ENCODE measurements around the gene ATP5ME. TPM values are rescaled to one million over a fixed set of nuclear protein-coding genes. Genes with fewer than 3 reads are reported as not detected.

The ATP5ME gene
- total and polyA plus RNA-seq, 9 donors, result 241 to 722 (median 332) TPM

GRCh38 chr4:655464-656151 is 18.5 kb downstream of the ATP5ME start:
- 67% methylated on average over 24 of the region's 26 CpGs for WGBS (ENCODE audit: insufficient coverage)
- no peak overlapping the region for H3K27ac ChIP-seq (ENCODE audit: low read length)
- H3K4me3 ChIP-seq (ENCODE audit: low read length), result no peak overlapping the region
- no peaks in the 10 kb centered on the region for H3K36me3 ChIP-seq (ENCODE audit: control insufficient read depth, insufficient read depth, low read length)
- DNase-seq, result no peak
- H3K4me1 ChIP-seq (ENCODE audit: control insufficient read depth, insufficient read depth, low read length), result peaks cover 13% of the 10 kb centered on the region
- H3K27me3 ChIP-seq (ENCODE audit: control insufficient read depth, insufficient read depth, low read length), result peaks cover 17% of the 10 kb centered on the region
- no peaks in the 10 kb centered on the region for H3K9me3 ChIP-seq (replicated peaks; ENCODE audit: control insufficient read depth, low read depth, low read length)

GRCh38 chr4:654871-655463 is 19.1 kb downstream of the ATP5ME start:
- no peak overlapping the region for H3K4me3 ChIP-seq (ENCODE audit: low read length)
- no peaks in the 10 kb centered on the region for H3K36me3 ChIP-seq (ENCODE audit: control insufficient read depth, insufficient read depth, low read length)
- no peak for DNase-seq
- peaks cover 13% of the 10 kb centered on the region for H3K4me1 ChIP-seq (ENCODE audit: control insufficient read depth, insufficient read depth, low read length)
- no peaks in the 10 kb centered on the region for H3K9me3 ChIP-seq (replicated peaks; ENCODE audit: control insufficient read depth, low read depth, low read length)
- WGBS (ENCODE audit: insufficient coverage), result 54% methylated on average over 17 of the region's 17 CpGs
- no peak overlapping the region for H3K27ac ChIP-seq (ENCODE audit: low read length)
- H3K27me3 ChIP-seq (ENCODE audit: control insufficient read depth, insufficient read depth, low read length), result peaks cover 24% of the 10 kb centered on the region

GRCh38 chr4:654503-654845 is 19.6 kb downstream of the ATP5ME start:
- Histone ChIP-seq H3K9me3 (replicated peaks; ENCODE audit: control insufficient read depth, low read depth, low read length) (no peaks in the 10 kb centered on the region), H3K36me3 (ENCODE audit: control insufficient read depth, insufficient read depth, low read length) (no peaks in the 10 kb centered on the region), H3K27me3 (ENCODE audit: control insufficient read depth, insufficient read depth, low read length) (peaks cover 25% of the 10 kb centered on the region), H3K4me1 (ENCODE audit: control insufficient read depth, insufficient read depth, low read length) (peaks cover 15% of the 10 kb centered on the region), H3K4me3 (ENCODE audit: low read length) (no peak overlapping the region), H3K27ac (ENCODE audit: low read length) (no peak overlapping the region)
- DNase-seq, result no peak
- WGBS (ENCODE audit: insufficient coverage), result 90% methylated on average over 17 of the region's 17 CpGs

- no peak overlapping the region for H3K27ac ChIP-seq (ENCODE audit: low read length)
- H3K4me1 ChIP-seq (ENCODE audit: control insufficient read depth, insufficient read depth, low read length), result peaks cover 20% of the 10 kb centered on the region
- H3K4me3 ChIP-seq (ENCODE audit: low read length), result no peak overlapping the region
- no peak for DNase-seq
- 82% methylated on average over 22 of the region's 29 CpGs for WGBS (ENCODE audit: insufficient coverage)
- H3K27me3 ChIP-seq (ENCODE audit: control insufficient read depth, insufficient read depth, low read length), result peaks cover 27% of the 10 kb centered on the region
- no peaks in the 10 kb centered on the region for H3K36me3 ChIP-seq (ENCODE audit: control insufficient read depth, insufficient read depth, low read length)
- H3K9me3 ChIP-seq (replicated peaks; ENCODE audit: control insufficient read depth, low read depth, low read length), result no peaks in the 10 kb centered on the region
Measured at GRCh38 chr4:653831-654502, 20.1 kb downstream of the ATP5ME start.

- H3K4me1 ChIP-seq (ENCODE audit: control insufficient read depth, insufficient read depth, low read length), result peaks cover 25% of the 10 kb centered on the region
- no peak for DNase-seq
- H3K9me3 ChIP-seq (replicated peaks; ENCODE audit: control insufficient read depth, low read depth, low read length), result no peaks in the 10 kb centered on the region
- H3K36me3 ChIP-seq (ENCODE audit: control insufficient read depth, insufficient read depth, low read length), result no peaks in the 10 kb centered on the region
- 88% methylated on average over 35 of the region's 35 CpGs for WGBS (ENCODE audit: insufficient coverage)
- H3K27ac ChIP-seq (ENCODE audit: low read length), result no peak overlapping the region
- peaks cover 27% of the 10 kb centered on the region for H3K27me3 ChIP-seq (ENCODE audit: control insufficient read depth, insufficient read depth, low read length)
- no peak overlapping the region for H3K4me3 ChIP-seq (ENCODE audit: low read length)
Measured at GRCh38 chr4:653080-653821, 20.8 kb downstream of the ATP5ME start.

GRCh38 chr4:651884-652642 is 22.0 kb downstream of the ATP5ME start:
- Histone ChIP-seq H3K27ac (ENCODE audit: low read length) (no peak overlapping the region), H3K4me3 (ENCODE audit: low read length) (no peak overlapping the region), H3K9me3 (replicated peaks; ENCODE audit: control insufficient read depth, low read depth, low read length) (no peaks in the 10 kb centered on the region), H3K4me1 (ENCODE audit: control insufficient read depth, insufficient read depth, low read length) (peaks cover 30% of the 10 kb centered on the region), H3K27me3 (ENCODE audit: control insufficient read depth, insufficient read depth, low read length) (peaks cover 27% of the 10 kb centered on the region), H3K36me3 (ENCODE audit: control insufficient read depth, insufficient read depth, low read length) (no peaks in the 10 kb centered on the region)
- no peak for DNase-seq
- WGBS (ENCODE audit: insufficient coverage), result 48% methylated on average over 22 of the region's 24 CpGs

- DNase-seq, result no peak
- H3K36me3 ChIP-seq (ENCODE audit: control insufficient read depth, insufficient read depth, low read length), result no peaks in the 10 kb centered on the region
- H3K27me3 ChIP-seq (ENCODE audit: control insufficient read depth, insufficient read depth, low read length), result peaks cover 30% of the 10 kb centered on the region
- H3K9me3 ChIP-seq (replicated peaks; ENCODE audit: control insufficient read depth, low read depth, low read length), result no peaks in the 10 kb centered on the region
- WGBS (ENCODE audit: insufficient coverage), result 40% methylated on average over 47 of the region's 49 CpGs
- peaks cover 26% of the 10 kb centered on the region for H3K4me1 ChIP-seq (ENCODE audit: control insufficient read depth, insufficient read depth, low read length)
- H3K4me3 ChIP-seq (ENCODE audit: low read length), result no peak overlapping the region
- no peak overlapping the region for H3K27ac ChIP-seq (ENCODE audit: low read length)
Measured at GRCh38 chr4:650951-651883, 22.9 kb downstream of the ATP5ME start.

- H3K36me3 ChIP-seq (ENCODE audit: control insufficient read depth, insufficient read depth, low read length), result no peaks in the 10 kb centered on the region
- peaks cover 30% of the 10 kb centered on the region for H3K27me3 ChIP-seq (ENCODE audit: control insufficient read depth, insufficient read depth, low read length)
- no peak for DNase-seq
- no peaks in the 10 kb centered on the region for H3K9me3 ChIP-seq (replicated peaks; ENCODE audit: control insufficient read depth, low read depth, low read length)
- H3K4me3 ChIP-seq (ENCODE audit: low read length), result no peak overlapping the region
- peaks cover 26% of the 10 kb centered on the region for H3K4me1 ChIP-seq (ENCODE audit: control insufficient read depth, insufficient read depth, low read length)
- WGBS (ENCODE audit: insufficient coverage), result 68% methylated on average over 13 of the region's 18 CpGs
- H3K27ac ChIP-seq (ENCODE audit: low read length), result no peak overlapping the region
Measured at GRCh38 chr4:650461-650860, 23.6 kb downstream of the ATP5ME start.

- Histone ChIP-seq H3K36me3 (ENCODE audit: control insufficient read depth, insufficient read depth, low read length) (no peaks in the 10 kb centered on the region), H3K4me3 (ENCODE audit: low read length) (no peak overlapping the region), H3K4me1 (ENCODE audit: control insufficient read depth, insufficient read depth, low read length) (peaks cover 26% of the 10 kb centered on the region), H3K27me3 (ENCODE audit: control insufficient read depth, insufficient read depth, low read length) (peaks cover 30% of the 10 kb centered on the region), H3K27ac (ENCODE audit: low read length) (no peak overlapping the region), H3K9me3 (replicated peaks; ENCODE audit: control insufficient read depth, low read depth, low read length) (no peaks in the 10 kb centered on the region)
- no peak for DNase-seq
- 86% methylated on average over 12 of the region's 13 CpGs for WGBS (ENCODE audit: insufficient coverage)
Measured at GRCh38 chr4:649751-650310, 24.2 kb downstream of the ATP5ME start.

Data from muscle of leg (tissue), 11 donors.